GM13976 (cell line): Measurements from ENCODE around the gene GUSB.
"Not testable (repeated sequence)": the region's sequence is repeated elsewhere in the genome, so short reads cannot be mapped to it uniquely, and the experiment has no call there.

Experiments
- DNase-seq: peaks from one replicate; pipeline ENCODE4 v3.0.0; 2012; ENCODE audit warnings: low spot score
- CTCF ChIP-seq: IDR thresholded peaks from 2 replicates; pipeline ENCODE4 v1.5.1; 2012; ENCODE audit warnings: borderline replicate concordance, mild to moderate bottlenecking; ENCODE audit not compliant: insufficient read depth; ENCODE audit errors: extremely low read depth, missing control alignments, control extremely low read depth
- in situ Hi-C: fragments of 300-500 bp; cut with MboI; formaldehyde crosslinking; loops from one replicate; pipeline ENCODE4 v1.12.0; 2022; ENCODE audit warnings: low sequenced_read_pairs, mixed read lengths, inconsistent platforms; ENCODE audit not compliant: unreplicated experiment

Gene GUSB

GRCh38 chr7:65972976-65973375, 9.0 kb downstream of the GUSB start:
- in situ Hi-C loops: no loop called here
- DNase-seq: no peak
- no peak for TF ChIP-seq CTCF

GRCh38 chr7:65971021-65971420, 11.0 kb downstream of the GUSB start:
- in situ Hi-C loops: no loop called here
- no peak for TF ChIP-seq CTCF
- no peak for DNase-seq

- in situ Hi-C loops: no loop called here
- no peak for TF ChIP-seq CTCF
- no peak for DNase-seq
These were observed 13.5 kb downstream of the GUSB start for GRCh38 chr7:65968256-65969185.

GRCh38 chr7:65967361-65968155, 14.5 kb downstream of the GUSB start:
- no peak for DNase-seq
- TF ChIP-seq CTCF: no peak
- in situ Hi-C loops: no loop called here

- no peak for TF ChIP-seq CTCF
- DNase-seq: no peak
- in situ Hi-C loops: no loop called here
These were observed 15.9 kb downstream of the GUSB start for GRCh38 chr7:65966146-65966545.

GRCh38 chr7:65964671-65965070, 17.3 kb downstream of the GUSB start:
- in situ Hi-C loops: not testable (repeated sequence)

GRCh38 chr7:65962033-65962432, 20.0 kb downstream of the GUSB start:
- in situ Hi-C loops: no loop called here
- DNase-seq: no peak
- no peak for TF ChIP-seq CTCF

More at GRCh38 chr7:65964671-65965070, 17.3 kb downstream of the GUSB start:
- DNase-seq: not testable (repeated sequence)
